Brain microvascular endothelial cell (primary cell): Measurements from ENCODE around the gene CCDC80.

Experiments
- DNase-seq: peaks from one replicate; pipeline ENCODE4 v3.0.0-alpha.2; 2020
- H3K27ac ChIP-seq: fragments of 250-450 bp; sonication (Bioruptor Pico); 2 replicates; pipeline ENCODE4 v1.5.1; 2020; ENCODE audit warnings: mild to moderate bottlenecking, moderate library complexity
- H3K27me3 ChIP-seq: fragments of 250-450 bp; sonication (Bioruptor Pico); replicated peaks from 2 replicates; pipeline ENCODE4 v1.5.1; 2020; ENCODE audit warnings: mild to moderate bottlenecking
- H3K36me3 ChIP-seq: fragments of 250-450 bp; sonication (Bioruptor Pico); replicated peaks from 2 replicates; pipeline ENCODE4 v1.5.1; 2020; ENCODE audit warnings: mild to moderate bottlenecking
- H3K4me3 ChIP-seq: 2 replicates; pipeline ENCODE4 v1.5.1; 2011; ENCODE audit warnings: low read depth, mild to moderate bottlenecking, control low read depth, low read length, moderate library complexity
- in situ Hi-C: cut with HindIII; loops from 2 replicates; pipeline ENCODE4 v1.10.0; 2017; ENCODE audit warnings: low sequenced_read_pairs, low pct_ligation_motif_present
- TF ChIP-seq, protein P1 (sequence below): IDR thresholded peaks from 2 replicates; pipeline ENCODE4 v1.5.1; 2011; ENCODE audit warnings: low read depth, mild to moderate bottlenecking, moderate library complexity, low read length, control low read depth, inconsistent platforms; ENCODE audit errors: missing control alignments

CCDC80 gene

DNA sequence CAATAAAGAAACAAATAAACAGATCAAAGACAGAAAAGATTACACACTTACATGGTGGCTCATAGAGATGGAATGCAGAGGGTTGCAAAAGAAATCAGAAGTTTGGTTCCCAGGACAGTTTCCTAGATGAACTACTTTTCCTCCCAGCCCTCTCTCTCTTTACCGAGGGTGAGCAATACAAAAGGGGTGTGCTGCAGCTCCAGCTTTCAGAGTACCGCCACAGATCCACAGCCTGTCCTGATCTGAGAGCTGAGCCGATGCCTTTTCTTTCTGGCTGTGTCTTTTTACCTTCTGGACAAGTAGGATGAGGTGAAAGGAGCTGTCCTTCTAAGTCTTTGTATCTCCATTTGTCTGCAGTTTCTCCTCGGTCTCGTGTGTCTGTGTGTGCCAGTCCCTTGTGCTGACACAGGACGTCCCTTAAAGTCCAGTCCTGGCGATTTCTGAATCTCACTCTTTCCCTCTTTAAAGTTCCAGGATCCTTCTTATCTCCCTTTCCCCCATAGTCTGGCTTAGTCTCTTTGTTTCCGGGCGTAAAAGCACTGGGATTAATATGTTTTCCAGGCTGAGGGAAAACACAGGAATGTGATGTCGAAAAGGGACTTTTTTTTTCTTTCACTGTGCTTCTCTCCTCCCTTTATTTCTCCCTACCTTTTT is 540 bp downstream of the CCDC80 start:
- in situ Hi-C loops = no loop called here

DNA sequence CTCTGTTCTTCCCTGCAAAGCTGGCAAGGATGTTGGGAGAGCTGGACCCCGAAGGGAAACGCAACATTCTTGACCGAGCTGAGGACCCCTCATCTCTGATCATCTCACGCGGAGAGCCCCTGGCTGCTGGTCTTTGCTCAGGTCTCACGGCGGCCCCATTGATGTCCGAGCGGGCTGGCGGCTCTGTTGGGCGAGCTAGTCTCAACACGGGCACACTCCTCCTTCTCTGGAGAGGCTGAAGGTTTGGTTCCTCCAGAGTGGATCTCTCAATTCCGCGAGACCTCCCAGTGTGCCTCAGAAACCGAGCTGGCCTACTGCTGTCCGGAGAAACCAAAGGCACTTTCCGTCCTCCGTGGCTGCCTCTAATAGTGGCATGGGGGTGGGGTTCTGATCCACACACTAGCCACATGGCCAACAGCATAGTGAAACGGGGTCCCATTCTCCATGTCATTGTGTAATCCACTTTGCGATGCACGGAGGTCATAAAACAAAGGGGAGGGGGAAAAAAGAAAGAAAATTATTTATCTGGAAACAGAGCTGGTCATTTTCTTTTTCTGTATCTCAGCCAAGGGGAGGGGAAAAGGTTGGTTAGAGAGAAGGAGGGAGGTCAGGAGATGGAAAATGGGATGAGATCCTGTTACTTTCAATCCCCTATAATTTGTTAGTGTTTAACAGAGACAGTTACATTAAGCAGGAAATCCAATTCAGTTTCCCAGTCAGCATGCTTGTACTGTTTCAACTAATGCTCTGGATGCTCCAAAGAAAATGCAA is 1.3 kb downstream of the CCDC80 start:
- in situ Hi-C loops = no loop called here
- peak overlapping the region; percentile 61 for H3K4me3 ChIP-seq
- no peak for DNase-seq
- H3K27ac ChIP-seq = peak overlapping the region; percentile 90
- no peaks in the 10 kb centered on the region for H3K27me3 ChIP-seq
- TF ChIP-seq, protein P1, sequence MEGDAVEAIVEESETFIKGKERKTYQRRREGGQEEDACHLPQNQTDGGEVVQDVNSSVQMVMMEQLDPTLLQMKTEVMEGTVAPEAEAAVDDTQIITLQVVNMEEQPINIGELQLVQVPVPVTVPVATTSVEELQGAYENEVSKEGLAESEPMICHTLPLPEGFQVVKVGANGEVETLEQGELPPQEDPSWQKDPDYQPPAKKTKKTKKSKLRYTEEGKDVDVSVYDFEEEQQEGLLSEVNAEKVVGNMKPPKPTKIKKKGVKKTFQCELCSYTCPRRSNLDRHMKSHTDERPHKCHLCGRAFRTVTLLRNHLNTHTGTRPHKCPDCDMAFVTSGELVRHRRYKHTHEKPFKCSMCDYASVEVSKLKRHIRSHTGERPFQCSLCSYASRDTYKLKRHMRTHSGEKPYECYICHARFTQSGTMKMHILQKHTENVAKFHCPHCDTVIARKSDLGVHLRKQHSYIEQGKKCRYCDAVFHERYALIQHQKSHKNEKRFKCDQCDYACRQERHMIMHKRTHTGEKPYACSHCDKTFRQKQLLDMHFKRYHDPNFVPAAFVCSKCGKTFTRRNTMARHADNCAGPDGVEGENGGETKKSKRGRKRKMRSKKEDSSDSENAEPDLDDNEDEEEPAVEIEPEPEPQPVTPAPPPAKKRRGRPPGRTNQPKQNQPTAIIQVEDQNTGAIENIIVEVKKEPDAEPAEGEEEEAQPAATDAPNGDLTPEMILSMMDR = no peak
- peaks cover 19% of the 10 kb centered on the region for H3K36me3 ChIP-seq

More for the DNA sequence above, 540 bp downstream of the CCDC80 start:
- peaks cover 19% of the 10 kb centered on the region for H3K36me3 ChIP-seq
- TF ChIP-seq, protein P1 = no peak
- peak overlapping the region; percentile 90 for H3K27ac ChIP-seq
- no peaks in the 10 kb centered on the region for H3K27me3 ChIP-seq
- peak; percentile 77 for DNase-seq
- peak overlapping the region; percentile 61 for H3K4me3 ChIP-seq

DNA sequence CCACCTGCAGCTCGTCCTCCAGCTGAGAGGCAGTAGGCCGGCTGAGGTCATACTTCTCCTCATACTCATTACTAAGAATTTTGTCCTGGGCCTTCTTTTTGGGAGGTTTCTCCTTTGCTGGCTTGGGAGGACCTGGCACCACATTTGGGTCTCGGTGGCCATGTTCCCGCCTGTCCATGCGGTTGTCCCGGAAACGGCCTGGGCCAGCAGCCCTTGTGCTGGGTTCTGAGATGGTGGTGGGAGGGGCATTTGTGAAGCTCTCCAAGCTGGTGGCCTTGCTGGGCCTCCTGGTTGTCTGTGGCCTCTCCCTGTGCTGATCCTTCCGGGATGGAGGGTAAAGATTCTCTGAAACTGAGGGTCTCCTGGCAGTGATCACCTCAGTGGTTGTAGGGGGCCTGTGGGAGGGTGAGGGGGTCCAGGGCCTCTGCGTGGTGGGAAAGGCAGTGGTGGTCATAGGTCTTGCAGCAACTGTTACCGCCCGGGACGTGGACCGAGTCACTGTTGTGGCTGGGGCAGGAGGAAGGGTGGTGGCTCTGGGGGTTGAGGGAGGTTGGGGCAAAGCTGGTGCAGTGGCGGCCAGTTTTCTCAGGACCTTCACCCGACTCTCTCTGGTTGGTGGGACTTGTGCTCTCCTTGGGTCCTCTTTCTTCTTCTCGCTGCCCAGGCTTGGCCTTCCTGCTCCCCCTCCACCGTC is 2.5 kb downstream of the CCDC80 start:
- no peak overlapping the region for H3K27ac ChIP-seq
- peak overlapping the region; percentile 31 for H3K4me3 ChIP-seq
- TF ChIP-seq, protein P1 = no peak
- in situ Hi-C loops = no loop called here
- H3K36me3 ChIP-seq = peaks cover 23% of the 10 kb centered on the region
- no peak for DNase-seq
- no peaks in the 10 kb centered on the region for H3K27me3 ChIP-seq

DNA sequence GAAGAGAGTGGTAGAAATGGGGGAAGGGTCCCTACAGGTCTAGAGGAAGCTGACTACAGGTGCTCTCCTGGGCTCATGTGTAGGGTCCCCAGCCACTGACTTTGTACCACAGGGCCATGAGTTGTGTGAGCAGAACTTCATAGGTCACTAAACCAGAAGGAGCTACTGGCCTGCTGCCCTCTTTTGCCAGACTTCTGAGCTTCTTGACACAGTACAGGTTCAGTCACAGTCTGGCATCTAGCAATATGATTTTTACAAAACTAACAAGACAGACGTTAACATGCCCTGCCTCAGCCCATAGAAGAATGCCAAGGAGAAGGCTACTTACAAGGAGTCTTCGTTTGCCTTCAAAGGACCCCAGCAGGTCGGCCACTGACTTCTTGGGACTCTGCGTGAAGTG is 3.2 kb downstream of the CCDC80 start:
- Histone ChIP-seq H3K4me3 (peak overlapping the region; percentile 49), H3K36me3 (peaks cover 24% of the 10 kb centered on the region), H3K27me3 (no peaks in the 10 kb centered on the region), H3K27ac (peak overlapping the region; percentile 23)
- no peak for DNase-seq
- in situ Hi-C loops = no loop called here
- TF ChIP-seq, protein P1 = no peak

DNA sequence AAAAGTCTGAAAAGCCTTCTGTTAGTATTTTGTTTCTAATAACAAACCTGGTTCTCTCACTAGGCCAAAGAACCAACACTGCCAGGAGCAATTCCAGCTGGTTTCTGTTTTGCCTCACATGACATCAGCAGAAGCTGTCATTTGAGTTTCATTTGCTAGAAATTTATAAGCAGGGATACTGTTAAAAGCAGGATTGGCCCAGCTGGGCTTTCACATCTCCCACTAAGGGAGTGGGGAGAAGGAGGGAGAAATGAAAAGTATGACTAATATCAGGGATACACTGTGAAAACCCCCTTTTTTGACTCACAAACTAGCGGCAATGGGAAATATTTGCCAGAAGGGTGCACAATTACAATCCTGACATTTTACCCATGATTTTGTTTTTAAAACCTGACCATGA is 5.3 kb downstream of the CCDC80 start:
- DNase-seq = peak; percentile 79
- TF ChIP-seq, protein P1 = peak; percentile 9

More for the DNA sequence above, 5.3 kb downstream of the CCDC80 start:
- Histone ChIP-seq H3K27ac (peak overlapping the region; percentile 54), H3K27me3 (no peaks in the 10 kb centered on the region), H3K36me3 (peaks cover 32% of the 10 kb centered on the region), H3K4me3 (peak overlapping the region; percentile 49)
- in situ Hi-C loops = no loop called here
